ENCODE results near the gene EPAS1.

DNA sequence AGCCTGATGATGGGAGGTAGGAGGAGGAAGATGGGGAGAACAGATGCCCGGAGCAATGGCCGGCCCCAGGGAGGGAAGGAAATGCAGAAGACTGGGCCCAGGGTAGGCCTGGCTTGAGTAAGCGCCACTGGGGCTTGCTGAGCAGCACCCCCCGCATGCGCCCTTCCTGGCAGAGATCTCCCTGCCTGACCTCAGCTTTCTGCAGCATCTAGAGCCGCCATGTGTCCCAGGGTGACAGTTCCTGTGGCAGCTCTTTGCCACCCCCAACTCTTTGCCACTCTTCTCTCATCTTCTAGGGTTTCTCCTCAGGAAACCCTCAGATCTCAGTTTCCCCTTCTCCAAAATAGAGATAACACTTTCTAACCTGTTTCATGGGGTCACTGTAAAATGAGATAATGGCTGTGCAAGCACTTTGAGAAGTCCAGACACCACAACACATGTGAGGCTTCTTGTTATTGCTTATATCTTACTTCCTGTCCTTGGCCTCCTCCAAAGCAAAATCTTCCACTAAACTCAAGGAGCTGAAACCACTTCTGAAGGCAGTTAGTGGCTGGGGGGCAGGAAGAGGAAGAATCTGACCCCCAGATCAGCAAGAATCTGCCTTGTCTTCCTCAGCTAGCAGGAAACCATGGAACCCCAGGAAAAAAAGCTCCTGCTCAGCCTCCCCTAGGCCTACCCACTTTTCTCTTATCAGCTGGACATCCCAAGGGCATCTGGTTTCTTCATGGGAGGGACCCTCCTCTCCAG is 64.9 kb downstream of the EPAS1 start:
- TF ChIP-seq, protein P1, sequence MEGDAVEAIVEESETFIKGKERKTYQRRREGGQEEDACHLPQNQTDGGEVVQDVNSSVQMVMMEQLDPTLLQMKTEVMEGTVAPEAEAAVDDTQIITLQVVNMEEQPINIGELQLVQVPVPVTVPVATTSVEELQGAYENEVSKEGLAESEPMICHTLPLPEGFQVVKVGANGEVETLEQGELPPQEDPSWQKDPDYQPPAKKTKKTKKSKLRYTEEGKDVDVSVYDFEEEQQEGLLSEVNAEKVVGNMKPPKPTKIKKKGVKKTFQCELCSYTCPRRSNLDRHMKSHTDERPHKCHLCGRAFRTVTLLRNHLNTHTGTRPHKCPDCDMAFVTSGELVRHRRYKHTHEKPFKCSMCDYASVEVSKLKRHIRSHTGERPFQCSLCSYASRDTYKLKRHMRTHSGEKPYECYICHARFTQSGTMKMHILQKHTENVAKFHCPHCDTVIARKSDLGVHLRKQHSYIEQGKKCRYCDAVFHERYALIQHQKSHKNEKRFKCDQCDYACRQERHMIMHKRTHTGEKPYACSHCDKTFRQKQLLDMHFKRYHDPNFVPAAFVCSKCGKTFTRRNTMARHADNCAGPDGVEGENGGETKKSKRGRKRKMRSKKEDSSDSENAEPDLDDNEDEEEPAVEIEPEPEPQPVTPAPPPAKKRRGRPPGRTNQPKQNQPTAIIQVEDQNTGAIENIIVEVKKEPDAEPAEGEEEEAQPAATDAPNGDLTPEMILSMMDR (conservative IDR thresholded peaks at IDR 0.05; ENCODE audit: low read depth, low read length): no peak
- TF ChIP-seq EZH2 (IDR thresholded peaks at IDR 0.05; ENCODE audit: low read length, unreplicated experiment) (no peak), EZH2phosphoT487 (IDR thresholded peaks at IDR 0.05; ENCODE audit: borderline replicate concordance, low read length) (no peak)
